ENCODE results near the gene TRAPPC11. TPM values are rescaled to one million over a fixed set of nuclear protein-coding genes. Genes with fewer than 3 reads are reported as not detected.

Gene TRAPPC11
- polyA plus RNA-seq, 4 donors: 34.7 to 41.9 (median 39.1) TPM

DNA sequence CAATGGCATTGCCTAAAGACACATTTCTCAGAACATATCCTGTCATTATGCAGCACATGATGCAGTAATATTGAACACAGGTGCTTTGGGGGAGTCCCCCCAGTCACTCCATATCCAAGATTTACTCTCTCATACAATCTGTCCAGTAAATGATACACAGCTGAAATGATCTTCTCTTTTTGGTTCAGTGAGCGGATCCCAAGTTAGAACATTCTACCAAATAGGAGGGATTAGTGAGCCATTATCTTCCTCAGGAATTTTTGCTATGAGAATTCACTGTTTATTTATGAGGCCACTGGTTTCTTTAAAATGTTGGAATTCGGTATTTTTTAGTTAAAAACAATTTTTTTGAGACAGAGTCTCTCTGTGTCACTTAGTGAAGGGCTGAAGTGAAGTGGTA lies 96.5 kb downstream of the TRAPPC11 start:
- DNase-seq (ENCODE audit: low read depth in 4 of 4, low spot score in 3 of 4): no peak

GRCh38 chr4:183757060-183757459 lies 98.0 kb downstream of the TRAPPC11 start:
- peak in 1 of 4 donors; percentile 31 for DNase-seq (ENCODE audit: low read depth in 4 of 4, low spot score in 3 of 4)

DNA sequence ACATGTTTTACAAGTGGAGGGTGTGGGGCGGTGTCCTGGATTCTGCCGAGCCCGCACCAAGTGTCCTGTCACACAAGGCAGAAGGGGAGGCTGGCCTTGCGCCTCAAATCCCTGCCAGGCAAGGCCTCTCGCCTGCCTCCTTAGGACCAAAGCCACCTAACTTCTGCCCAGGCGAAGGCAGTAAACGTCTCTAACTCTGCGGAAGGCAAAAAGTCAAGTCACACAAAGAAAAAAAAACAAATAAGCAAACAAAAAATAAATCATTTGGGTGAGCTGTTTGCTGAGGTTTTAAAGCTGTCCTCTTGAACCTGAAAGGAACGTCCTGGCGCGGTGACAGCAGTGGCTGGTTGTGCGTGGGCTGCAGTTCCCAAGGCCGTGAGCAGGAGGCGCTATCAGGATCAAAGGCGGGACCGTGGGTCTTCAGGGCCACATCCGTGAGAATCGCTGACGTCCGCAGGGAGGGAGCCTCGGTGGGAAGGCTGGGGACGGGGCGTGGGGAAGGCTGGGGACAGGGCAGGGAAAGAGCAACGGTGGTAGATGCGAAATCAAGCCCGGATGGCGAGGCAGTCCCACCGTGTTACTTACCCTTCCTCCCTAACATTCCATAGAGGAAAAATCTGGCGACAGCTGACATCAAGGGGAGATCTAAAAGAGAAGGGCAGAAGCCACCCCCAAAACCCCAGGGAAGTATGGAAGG lies 99.1 kb downstream of the TRAPPC11 start:
- no peak for DNase-seq (ENCODE audit: low read depth in 4 of 4, low spot score in 3 of 4)

DNA sequence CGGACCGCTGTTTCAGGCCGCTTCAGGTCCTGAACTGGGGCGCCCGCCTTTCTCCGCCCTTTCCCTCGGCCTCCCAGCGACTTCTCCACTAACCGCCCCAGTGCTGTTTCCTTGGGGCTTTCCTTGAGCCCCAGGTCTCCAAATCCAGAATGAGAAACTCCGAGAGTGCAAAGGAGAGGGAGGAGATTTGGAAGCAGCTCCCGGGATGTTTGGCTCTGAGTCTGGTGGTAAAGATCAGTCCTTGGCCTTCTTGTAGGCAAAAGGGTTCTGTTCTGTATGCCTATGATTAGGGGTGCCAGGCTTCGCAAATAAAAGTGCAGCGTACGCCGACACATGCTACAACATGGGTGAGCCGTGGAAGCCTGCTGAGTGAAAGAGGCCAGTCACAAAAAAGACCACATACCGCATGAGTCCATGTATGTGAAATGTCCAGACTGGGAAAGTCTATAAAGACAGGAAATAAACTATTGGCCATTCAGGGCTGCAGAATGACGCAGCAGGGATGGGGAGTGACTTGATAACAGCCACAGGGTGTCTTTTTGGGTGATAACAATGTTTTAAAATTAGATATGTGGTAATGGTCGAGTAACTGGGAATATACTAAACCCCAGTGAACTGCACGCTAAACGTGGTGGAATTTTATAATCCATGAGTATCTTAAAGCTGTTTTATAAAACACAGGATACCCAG lies 99.8 kb downstream of the TRAPPC11 start:
- no peak for DNase-seq (ENCODE audit: low read depth in 4 of 4, low spot score in 3 of 4)

- no peak for DNase-seq (ENCODE audit: low read depth in 4 of 4, low spot score in 3 of 4)
Observed at GRCh38 chr4:183760326-183760725, 101.2 kb downstream of the TRAPPC11 start.

Other genes starting within 250 kb of the TRAPPC11 start
- 10 to 100 TPM; 36.6 to 43.7 (median 39.3) TPM for gene CDKN2AIP, start 214.7 kb upstream of the TRAPPC11 start, polyA plus RNA-seq (ENCODE audit: insufficient read length in 4 of 4)
- gene ING2, start 154.2 kb upstream of the TRAPPC11 start, polyA plus RNA-seq (ENCODE audit: insufficient read length in 4 of 4): 10 to 100 TPM; 24.5 to 27.5 (median 25.8) TPM
- 10 to 100 TPM; 37.2 to 45.1 (median 44.8) TPM for gene RWDD4, start 108 bp upstream of the TRAPPC11 start, polyA plus RNA-seq (ENCODE audit: insufficient read length in 4 of 4)
- 10 to 100 TPM in 2 of 4 donors, 1 to 10 TPM in 2; 8.8 to 11.4 (median 10.0) TPM for gene STOX2, start 246.0 kb downstream of the TRAPPC11 start, polyA plus RNA-seq (ENCODE audit: insufficient read length in 4 of 4)

Data from right renal pelvis (tissue), 4 donors.